Stromal cell of bone marrow (primary cell): ENCODE measurements around the gene WNK1.

Source experiments
- DNase-seq: peaks from one replicate; pipeline ENCODE4 v3.0.0-alpha.2; 2012; ENCODE audit warnings: low read depth

The WNK1 gene

DNA sequence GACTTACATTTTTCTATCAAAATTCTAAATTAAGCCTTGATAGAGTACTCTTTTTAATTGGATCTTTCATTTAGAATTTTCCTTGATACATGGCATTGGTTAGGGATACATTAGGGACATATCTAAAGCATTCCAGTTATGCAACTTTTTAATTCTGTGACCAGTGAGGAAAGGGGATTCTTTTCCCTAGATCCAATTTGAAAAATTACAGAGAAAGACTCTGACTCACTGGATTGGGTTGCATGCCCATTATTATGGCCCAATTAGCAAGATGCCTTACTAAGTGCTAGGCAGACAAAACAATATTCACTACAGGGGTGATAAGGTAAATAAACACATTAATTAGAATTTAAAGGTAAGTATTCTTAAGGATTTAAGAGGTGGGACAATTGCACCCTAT lies 202.4 kb downstream of the WNK1 start:
- DNase-seq = no peak

DNA sequence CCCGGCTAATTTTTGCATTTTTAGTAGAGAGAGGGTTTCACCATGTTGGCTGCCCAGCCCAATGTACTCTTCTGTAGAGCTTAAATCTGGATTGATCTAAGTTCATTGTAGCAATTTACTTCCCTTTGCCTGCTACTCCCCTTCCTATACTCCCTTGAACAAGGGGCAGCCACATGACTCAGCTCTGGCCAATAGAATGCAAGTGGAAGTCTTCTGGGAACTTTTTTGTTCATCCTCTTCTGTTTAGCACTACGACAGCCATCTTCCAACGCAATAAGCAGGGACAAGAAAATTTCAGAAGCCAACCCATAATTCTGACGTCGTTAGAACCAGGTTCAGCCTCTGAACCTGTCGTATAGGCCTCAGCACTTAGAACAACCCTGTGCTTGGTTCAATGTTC lies 203.6 kb downstream of the WNK1 start:
- no peak for DNase-seq

DNA sequence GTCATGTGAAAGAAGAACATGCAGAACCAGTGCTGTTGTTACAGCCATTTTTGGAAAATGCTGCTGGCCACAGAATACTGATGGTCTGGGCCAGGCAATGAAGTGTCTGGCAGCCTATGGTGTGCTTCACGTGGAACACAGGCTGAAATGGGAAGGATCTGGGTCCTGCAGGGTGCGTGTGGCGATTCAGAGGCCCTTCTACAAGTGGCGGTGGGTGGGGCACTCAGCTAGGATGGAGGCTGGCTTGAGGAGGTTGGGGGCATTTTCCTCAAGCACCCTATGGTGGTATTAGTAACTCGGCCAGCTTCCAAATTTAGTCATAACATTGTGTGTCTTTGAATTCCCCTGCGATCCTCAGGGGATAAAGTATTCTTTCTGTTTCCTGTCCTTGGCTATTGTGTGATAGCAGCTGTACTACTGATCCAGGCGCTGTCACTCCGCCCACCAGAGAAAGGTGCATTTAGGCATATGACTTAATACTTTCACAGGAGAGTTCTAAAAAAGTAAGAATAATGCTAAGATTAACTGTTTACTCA lies 206.3 kb downstream of the WNK1 start:
- no peak for DNase-seq
